ENCODE data around the gene RGPD5. TPM values are rescaled to one million over a fixed set of nuclear protein-coding genes. Genes with fewer than 3 reads are reported as not detected.

The RGPD5 gene
- total and polyA plus RNA-seq, 2 of the 8 experiments (the other 6 are each of a cell fraction or from before 2014, with no cell fraction given): 2.9 to 26.1 TPM

Other genes starting within 250 kb of the RGPD5 start
- 93.6 and 101 TPM in 2 replicates for gene SEPTIN10, start 180.3 kb upstream of the RGPD5 start, total RNA-seq (2021; fragmentation: NEBNext Ultra II Directional; extraction: Animal tissue kit (Norgen Biotek cat#: 25700))
- gene SEPTIN10, start 180.3 kb upstream of the RGPD5 start, polyA plus RNA-seq (2011; rRNA removed): 15.3 and 23.7 TPM in 2 replicates
- 16.8 and 17.8 TPM in 2 replicates for gene SOWAHC, start 179.9 kb upstream of the RGPD5 start, total RNA-seq (2021; fragmentation: NEBNext Ultra II Directional; extraction: Animal tissue kit (Norgen Biotek cat#: 25700))
- 3.1 and 3.4 TPM in 2 replicates for gene SOWAHC, start 179.9 kb upstream of the RGPD5 start, polyA plus RNA-seq (2011; rRNA removed)
- 2.0 and 2.7 TPM in 2 replicates for gene LIMS3, start 104.4 kb downstream of the RGPD5 start, total RNA-seq (2021; fragmentation: NEBNext Ultra II Directional; extraction: Animal tissue kit (Norgen Biotek cat#: 25700))
- gene LIMS3, start 104.4 kb downstream of the RGPD5 start, polyA plus RNA-seq (2011; rRNA removed): not detected in 2 replicates

Data from H1 (cell line).